Endothelial cell of umbilical vein (primary cell): ENCODE results near the gene PPM1M. TPM values are rescaled to one million over a fixed set of nuclear protein-coding genes. Genes with fewer than 3 reads are reported as not detected.

Experiments
- BruUV-seq: library from RNA; stranded (reverse); fragments of 400-500 nt; replicated peaks from 2 replicates; lab custom pipeline; 2021; lab: Mats Ljungman, UMichigan
- CTCF ChIA-PET: fragments of 300-600, 350-600 bp; sonication (Branson Sonifier 250); formaldehyde crosslinking; loops from one replicate; lab custom pipeline; 2021; ENCODE audit warnings: antibody characterized with exemption, inconsistent platforms; lab: Charles Lee
- POLR2A ChIA-PET: fragments of 300-600, 350-600 bp; sonication (Branson Sonifier 250); formaldehyde crosslinking; loops from one replicate; lab custom pipeline; 2021; ENCODE audit warnings: antibody characterized with exemption, inconsistent platforms; lab: Charles Lee
- DNase-seq: peaks from one replicate; pipeline ENCODE4 v3.0.0-alpha.2; 2011; ENCODE audit warnings: low read depth, low spot score
- FAIRE-seq: peaks from 2 replicates; lab custom pipeline; 2011; peaks lifted over from hg19 to GRCh38; lab: Jason Lieb, UNC
- H2AFZ ChIP-seq: 2 replicates; pipeline ENCODE4 v1.6.0; 2012; ENCODE audit warnings: low read depth, low read length, control low read depth, inconsistent platforms
- H3K27ac ChIP-seq: 2 replicates; pipeline ENCODE4 v1.5.1; 2011; ENCODE audit warnings: low read depth, mild to moderate bottlenecking, control low read depth, low read length, moderate library complexity; ENCODE audit not compliant: insufficient read depth
- H3K27me3 ChIP-seq, 2 experiments: 2 replicates each; pipeline versions ENCODE4 v1.6.0 to v1.6.1; 2011; ENCODE audit warnings: low read length in 2 of 2, mixed read lengths in 1 of 2; ENCODE audit not compliant: control insufficient read depth in 2 of 2, insufficient read depth in 2 of 2
- H3K36me3 ChIP-seq, 2 experiments: 2 replicates in 1 of 2; 3 replicates in 1 of 2; pipeline ENCODE4 v1.5.1; 2011; ENCODE audit warnings: low read length in 2 of 2, mild to moderate bottlenecking in 1 of 2, moderate library complexity in 1 of 2; ENCODE audit not compliant: control insufficient read depth in 2 of 2, insufficient read depth in 2 of 2; ENCODE audit errors: extremely low read depth in 1 of 2
- H3K4me1 ChIP-seq: 3 replicates; pipeline ENCODE4 v1.5.1; 2011; ENCODE audit warnings: mild to moderate bottlenecking, low read length; ENCODE audit not compliant: control insufficient read depth, insufficient read depth; ENCODE audit errors: extremely low read depth
- H3K4me2 ChIP-seq: 2 replicates; pipeline ENCODE4 v1.6.1; 2011; ENCODE audit warnings: low read length, control low read depth, mixed read lengths; ENCODE audit not compliant: insufficient read depth
- H3K4me3 ChIP-seq, 3 experiments: fragments of 200-600 bp in 1 of 3; sonication (generic), shearing (Covaris generic) in 1 of 3; replicated peaks in 1 of 3; 2 replicates each; pipeline ENCODE4 v1.5.1; 2011 to 2016; ENCODE audit warnings: control low read depth in 3 of 3, low read length in 3 of 3, mild to moderate bottlenecking in 2 of 3, inconsistent platforms in 1 of 3, low read depth in 1 of 3, moderate library complexity in 1 of 3; ENCODE audit not compliant: insufficient read depth in 1 of 3
- H3K79me2 ChIP-seq: 2 replicates; pipeline ENCODE4 v1.6.0; 2012; ENCODE audit warnings: low read length, inconsistent platforms; ENCODE audit not compliant: control insufficient read depth, insufficient read depth
- H3K9ac ChIP-seq: replicated peaks from 2 replicates; pipeline ENCODE3; 2011; ENCODE audit warnings: low read length, control low read depth; ENCODE audit not compliant: insufficient read depth; ENCODE audit errors: extremely low read depth
- H3K9me1 ChIP-seq: replicated peaks from 3 replicates; pipeline ENCODE4 v1.6.0; 2011; ENCODE audit warnings: mild to moderate bottlenecking, low read length; ENCODE audit not compliant: control insufficient read depth, insufficient read depth; ENCODE audit errors: extremely low read depth
- H3K9me3 ChIP-seq: replicated peaks from 2 replicates; pipeline ENCODE4 v1.5.1; 2012; ENCODE audit warnings: low read length, inconsistent platforms; ENCODE audit not compliant: control insufficient read depth, insufficient read depth
- H4K20me1 ChIP-seq: replicated peaks from 2 replicates; pipeline ENCODE3; 2011; ENCODE audit warnings: mild to moderate bottlenecking, low read length; ENCODE audit not compliant: control insufficient read depth, insufficient read depth; ENCODE audit errors: extremely low read depth
- CTCF ChIP-seq, 2 donors: IDR thresholded peaks; 1 replicate in 1 of 2; 2 replicates in 1 of 2; pipeline ENCODE4 v1.5.1; 2011; ENCODE audit warnings: low read length in 2 of 2, mild to moderate bottlenecking in 2 of 2, moderate library complexity in 2 of 2, control low read depth in 1 of 2, inconsistent platforms in 1 of 2, low read depth in 1 of 2; ENCODE audit not compliant: insufficient read depth in 1 of 2; ENCODE audit errors: extremely low read depth in 1 of 2
- EZH2 ChIP-seq: IDR thresholded peaks from 2 replicates; pipeline ENCODE4 v1.6.1; 2012; ENCODE audit warnings: borderline replicate concordance, low read depth, mild to moderate bottlenecking, moderate library complexity, low read length, inconsistent platforms; ENCODE audit not compliant: severe bottlenecking
- FOS ChIP-seq: IDR thresholded peaks from 2 replicates; pipeline ENCODE4 v1.6.1; 2011; ENCODE audit warnings: mild to moderate bottlenecking, low read length, moderate library complexity, borderline replicate concordance; ENCODE audit not compliant: insufficient read depth
- GATA2 ChIP-seq: IDR thresholded peaks from 2 replicates; pipeline ENCODE4 v1.7.0; 2011; ENCODE audit warnings: low read depth, mild to moderate bottlenecking, moderate library complexity, mixed read lengths, low read length; ENCODE audit not compliant: insufficient read length, insufficient read depth
- JUN ChIP-seq: IDR thresholded peaks from 2 replicates; pipeline ENCODE4 v1.6.1; 2011; ENCODE audit warnings: borderline replicate concordance, low read depth; ENCODE audit not compliant: insufficient read length, insufficient read depth
- MAX ChIP-seq: IDR thresholded peaks from 2 replicates; pipeline ENCODE4 v1.6.1; 2011; ENCODE audit not compliant: insufficient read depth, insufficient read length
- MYC ChIP-seq: IDR thresholded peaks from one replicate; pipeline ENCODE4 v1.6.1; 2011; ENCODE audit warnings: mild to moderate bottlenecking, low read depth, low read length
- POLR2A ChIP-seq: IDR thresholded peaks from 2 replicates; pipeline ENCODE4 v1.6.1; 2012; ENCODE audit warnings: low read depth, mild to moderate bottlenecking, control low read depth, low read length
- POLR2AphosphoS5 ChIP-seq: IDR thresholded peaks from 2 replicates; pipeline ENCODE4 v1.6.1; 2012; ENCODE audit warnings: low read depth, mild to moderate bottlenecking, control low read depth, low read length, moderate library complexity; ENCODE audit not compliant: insufficient read depth
- dilution Hi-C: fragments of 300-500 bp; cut with MboI; formaldehyde crosslinking; loops from one replicate; pipeline ENCODE4 v1.15.0; 2019; ENCODE audit warnings: low sequenced_read_pairs; ENCODE audit not compliant: extremely low pct_ligation_motif_present
- intact Hi-C: fragments of 100-400 bp; cut with micrococcal nuclease; formaldehyde crosslinking; loops from one replicate; pipeline ENCODE4 v1.10.0; 2022
- polyA plus RNA-seq, 4 experiments: library from polyadenylated mRNA; depleted of rRNA in 3 of 4; stranded (reverse) in 3 of 4; unstranded in 1 of 4; fragments of >200 nt; gene quantifications; 2 replicates each; pipeline versions ENCODE4 v1.2.1 to v1.2.3, GENCODE V29; 2011 to 2012; ENCODE audit warnings: missing spikeins in 1 of 4
- total RNA-seq: library from RNA; stranded (reverse); gene quantifications from 2 replicates; pipeline ENCODE4 v1.2.3, GENCODE V29; 2021

Gene PPM1M
- total and polyA plus RNA-seq, 2 donors (not counting 3 experiments of a cell fraction or from before 2014, with no cell fraction given), result 13.7 to 19.4 TPM

DNA sequence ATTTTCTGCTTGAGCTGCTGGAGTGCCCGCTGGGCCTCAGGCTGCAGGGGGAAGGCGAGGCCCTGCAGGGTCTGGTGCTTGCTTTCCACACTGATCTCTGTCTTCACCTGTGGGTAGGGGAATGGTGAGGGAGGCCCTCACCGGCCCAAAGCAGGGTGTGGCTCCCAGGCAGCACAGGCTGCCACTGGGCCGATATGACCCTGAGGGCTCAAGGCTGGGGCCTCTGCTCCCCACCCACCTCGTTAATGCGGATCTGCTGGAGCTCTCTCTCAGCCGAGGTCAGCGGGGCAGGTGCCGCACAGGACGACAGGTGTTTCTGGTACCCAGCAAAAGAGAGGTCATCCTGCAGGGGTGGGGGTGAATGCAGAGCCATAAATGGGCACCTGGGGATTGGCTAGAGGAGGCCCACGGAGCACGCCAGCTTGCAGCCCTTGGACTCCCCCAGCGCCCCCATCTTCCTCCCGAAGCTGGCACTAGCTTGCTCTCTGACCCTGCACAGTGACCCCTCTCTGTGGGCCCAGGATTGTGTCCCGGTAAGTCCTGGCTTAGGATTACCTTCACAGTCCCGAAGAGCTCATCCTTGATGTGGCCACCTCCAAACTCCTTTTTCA is 14.6 kb upstream of the PPM1M start:
- H3K79me2 ChIP-seq, result peaks cover 13% of the 10 kb centered on the region
- dilution Hi-C loops (no loop called here), intact Hi-C loops (loop anchor here (1.0 kb wide), 1 partner anchor 108 kb away; no protein-coding TSS in a partner anchor)
- H3K27ac ChIP-seq, result no peak overlapping the region
- H3K27me3 ChIP-seq, result no peaks in the 10 kb centered on the region
- no peaks in the 10 kb centered on the region for H3K9me1 ChIP-seq
- H3K36me3 ChIP-seq, result peaks cover 14 to 27% of the 10 kb centered on the region in 2 experiments
- no peaks in the 10 kb centered on the region for H3K9me3 ChIP-seq
- no peaks in the 10 kb centered on the region for H4K20me1 ChIP-seq
- TF ChIP-seq FOS (no peak), GATA2 (no peak), MAX (no peak), JUN (no peak)
- no peaks in the 10 kb centered on the region for H3K4me1 ChIP-seq
- ChIA-PET POLR2A (interaction anchor here (0.5 kb wide), 1 partner anchor 24 kb away, joined by 5 read pairs; no protein-coding TSS in a partner anchor), CTCF (interaction anchor here (0.7 to 5.3 kb wide), 23 partner anchors 8 to 216 kb away, joined by 3 to 91 read pairs (median 7); partner anchors contain the start of genes GLYCTK and WDR82)
- H3K9ac ChIP-seq, result no peak overlapping the region
- FAIRE-seq (no peak), DNase-seq (no peak)
- H2AFZ ChIP-seq, result no peak overlapping the region
- H3K4me3 ChIP-seq, result no peak overlapping the region
- no TSS peak for BruUV-seq
- H3K4me2 ChIP-seq, result no peak overlapping the region

GRCh38 chr3:52231502-52232278 is 13.9 kb upstream of the PPM1M start:
- Histone ChIP-seq H3K9me1 (no peaks in the 10 kb centered on the region), H3K79me2 (peaks cover 18% of the 10 kb centered on the region), H3K27me3 (no peaks in the 10 kb centered on the region), H3K27ac (no peak overlapping the region), H3K4me2 (no peak overlapping the region), H3K4me1 (no peaks in the 10 kb centered on the region), H2AFZ (no peak overlapping the region), H3K36me3 (peaks cover 14 to 27% of the 10 kb centered on the region in 2 experiments), H4K20me1 (no peaks in the 10 kb centered on the region), H3K9me3 (no peaks in the 10 kb centered on the region), H3K9ac (no peak overlapping the region), H3K4me3 (no peak overlapping the region)
- dilution Hi-C loops, result no loop called here
- DNase-seq (peak; percentile 54), FAIRE-seq (peak; percentile 84)
- peak; percentile 36 for TF ChIP-seq POLR2A
- no peak for TF ChIP-seq JUN
- TF ChIP-seq FOS, result no peak
- TF ChIP-seq MYC, result no peak
- TF ChIP-seq POLR2AphosphoS5, result peak; percentile 54
- no peak for TF ChIP-seq GATA2
- no peak for TF ChIP-seq MAX
- TF ChIP-seq EZH2, result no peak
- TF ChIP-seq CTCF (IDR thresholded peaks at IDR 0.05; ENCODE audit: extremely low read depth in 1 of 2, insufficient read depth in 1 of 2, low read depth in 1 of 2, low read length in 2 of 2), result peak; percentile 98
- BruUV-seq, result no TSS peak
- CTCF ChIA-PET, result interaction anchor here (0.7 to 5.3 kb wide), 28 partner anchors 9 to 215 kb away, joined by 3 to 91 read pairs (median 6); partner anchors contain the start of genes GLYCTK and WDR82
- intact Hi-C loops, result loop anchor here (1.0 kb wide), 1 partner anchor 108 kb away; no protein-coding TSS in a partner anchor
- POLR2A ChIA-PET, result interaction anchor here (0.5 kb wide), 1 partner anchor 23 kb away, joined by 5 read pairs; no protein-coding TSS in a partner anchor
